Activated naive CD4-positive, alpha-beta T cell treated with anti-CD3 and anti-CD28 coated beads, Interleukin-2, amount 50 U/mL, for 72 hours (primary cell): ENCODE results near the gene SCGB3A2. TPM values are rescaled to one million over a fixed set of nuclear protein-coding genes. Genes with fewer than 3 reads are reported as not detected.

Experiments
- ATAC-seq, 2 donors: fragments of 150-1000 bp; cut with Tn5 transposase; 2 replicates each; pipeline ENCODE4 v1.10.0; 2021; ENCODE audit warnings: mild to moderate bottlenecking in 2 of 2, moderate library complexity in 2 of 2
- DNase-seq, 2 donors: peaks; one replicate each; pipeline ENCODE4 v3.0.0; 2021 to 2022; ENCODE audit warnings: low spot score in 2 of 2
- H3K27ac Mint-ChIP-seq, 2 donors: one replicate each; pipeline ENCODE4 v1.8.0; 2022; ENCODE audit warnings: mild to moderate bottlenecking in 2 of 2, mixed read lengths in 2 of 2
- H3K36me3 Mint-ChIP-seq, 2 donors: one replicate each; pipeline ENCODE4 v1.8.0; 2022; ENCODE audit warnings: mixed read lengths in 2 of 2
- H3K9me3 Mint-ChIP-seq, 2 donors: one replicate each; pipeline ENCODE4 v1.8.0; 2022; ENCODE audit warnings: mixed read lengths in 2 of 2
- total RNA-seq, 2 donors: library from RNA; stranded (reverse); gene quantifications; one replicate each; pipeline ENCODE4 v1.2.3, GENCODE V29; 2022

The SCGB3A2 gene
- total RNA-seq, 2 donors from 2014 or later, result not detected

DNA sequence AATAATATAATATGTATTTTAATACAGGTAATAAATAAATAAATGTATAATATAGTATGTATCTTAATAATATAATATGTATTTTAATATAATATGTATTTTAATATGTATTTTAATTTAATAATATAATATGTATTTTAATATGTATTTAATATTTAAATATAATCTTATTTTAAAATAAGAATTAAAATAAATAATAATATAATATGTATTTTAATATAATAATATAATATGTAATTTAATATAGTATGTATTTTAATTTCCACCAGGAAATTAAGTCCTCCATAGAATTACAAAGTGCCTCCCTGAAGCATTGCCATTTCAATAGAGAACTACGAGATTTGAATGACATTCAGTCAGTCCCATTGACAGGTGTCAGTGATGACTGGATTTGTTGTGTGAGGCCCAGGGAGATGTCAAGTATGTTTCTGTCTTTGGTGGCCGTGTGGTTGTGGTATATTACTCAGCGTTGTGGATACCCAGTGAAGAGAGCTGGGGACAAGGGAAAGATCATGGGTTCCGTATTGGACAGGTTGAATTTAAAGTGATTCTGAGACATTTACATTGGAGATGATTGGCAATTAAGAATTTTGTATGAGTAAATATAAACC, 42.0 kb downstream of the SCGB3A2 start:
- no peak for DNase-seq
- Mint-ChIP-seq H3K9me3 (peaks cover 0 to 3% of the 10 kb centered on the region in 2 donors), H3K27ac (no peak overlapping the region), H3K36me3 (no peaks in the 10 kb centered on the region)
- no peak for ATAC-seq

DNA sequence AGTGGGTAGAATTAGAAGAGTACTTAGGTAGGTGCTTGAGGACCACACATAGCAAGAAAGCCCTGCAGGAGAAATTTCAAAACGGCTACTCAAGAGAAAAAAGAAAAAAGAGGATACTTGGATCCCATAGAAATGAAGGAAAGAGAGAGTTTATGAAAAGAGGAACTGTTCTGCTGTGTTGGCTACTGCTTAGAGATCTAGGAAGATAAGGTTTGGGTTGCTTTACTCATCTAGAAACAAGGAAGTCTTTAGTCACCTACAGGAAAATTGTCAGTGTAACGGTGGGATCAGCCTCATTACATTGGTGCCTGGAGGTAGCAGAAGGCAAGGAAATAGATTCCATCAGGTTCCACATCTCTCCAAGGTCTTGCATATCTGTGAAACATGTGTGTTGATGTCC, 42.6 kb downstream of the SCGB3A2 start:
- no peak overlapping the region for H3K27ac Mint-ChIP-seq
- H3K36me3 Mint-ChIP-seq, result no peaks in the 10 kb centered on the region
- DNase-seq (no peak), ATAC-seq (no peak)
- H3K9me3 Mint-ChIP-seq, result peaks cover 1 to 3% of the 10 kb centered on the region in 2 donors

DNA sequence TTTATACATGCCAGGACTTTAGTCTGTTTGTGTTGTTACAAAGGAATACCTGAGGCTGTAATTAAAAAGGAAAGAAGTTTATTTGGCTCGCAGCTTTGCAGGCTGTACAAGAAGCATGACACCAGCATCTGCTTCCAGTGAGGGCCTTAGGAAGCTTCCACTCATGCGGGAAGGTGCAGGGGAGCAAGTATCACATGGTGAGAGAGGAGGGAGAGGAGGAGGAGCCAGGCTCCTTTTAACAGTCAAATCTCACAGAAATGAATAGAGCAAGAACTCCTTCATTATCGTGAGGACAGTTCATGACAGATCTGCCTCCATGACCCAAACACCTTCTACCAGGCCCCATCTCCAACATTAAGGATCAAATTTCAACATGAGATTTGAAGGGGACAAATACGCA, 46.5 kb downstream of the SCGB3A2 start:
- peaks cover 7 to 10% of the 10 kb centered on the region in 2 donors for H3K9me3 Mint-ChIP-seq
- ATAC-seq, result no peak
- H3K27ac Mint-ChIP-seq, result no peak overlapping the region
- DNase-seq, result no peak
- no peaks in the 10 kb centered on the region for H3K36me3 Mint-ChIP-seq

DNA sequence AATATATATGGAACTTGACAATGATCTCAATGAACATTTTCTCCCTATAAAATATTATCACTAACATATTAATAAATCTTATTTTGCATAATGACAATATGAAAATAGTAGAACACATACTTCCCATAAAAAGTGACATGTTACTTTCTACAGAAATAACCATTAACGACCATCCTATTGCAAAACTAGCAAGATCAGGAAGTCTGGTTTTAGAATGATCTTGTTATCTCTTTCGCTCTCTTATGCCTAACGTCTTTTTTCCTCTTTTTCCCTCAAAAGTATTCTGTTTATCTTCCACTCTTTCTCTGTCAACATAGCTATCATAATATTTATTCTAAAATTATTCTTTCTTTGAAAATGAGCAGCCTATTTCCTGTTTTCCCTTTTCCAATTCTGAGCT, 49.4 kb downstream of the SCGB3A2 start:
- Mint-ChIP-seq H3K36me3 (no peaks in the 10 kb centered on the region), H3K9me3 (peaks cover 7 to 10% of the 10 kb centered on the region in 2 donors), H3K27ac (no peak overlapping the region)
- ATAC-seq (no peak), DNase-seq (no peak)

DNA sequence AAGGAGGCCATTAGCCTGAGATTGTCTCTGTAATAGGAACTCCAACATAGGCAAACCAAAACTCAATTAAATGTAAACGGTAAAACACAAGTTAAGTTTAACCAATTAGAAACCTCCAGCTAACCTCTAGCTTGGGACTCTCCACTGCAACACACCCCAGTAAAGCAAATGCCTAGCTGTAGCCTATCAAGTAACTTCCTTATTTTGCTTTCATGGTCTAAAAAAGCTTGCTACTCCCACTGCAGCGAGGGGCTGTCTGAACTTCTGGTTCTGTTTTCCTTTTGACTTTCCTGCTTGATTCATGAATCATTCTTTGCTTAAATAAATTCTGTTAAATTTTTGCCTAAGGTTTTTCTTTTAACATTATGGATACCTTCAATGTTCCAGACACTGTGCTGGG, 52.3 kb downstream of the SCGB3A2 start:
- DNase-seq (no peak), ATAC-seq (no peak)
- peaks cover 4 to 10% of the 10 kb centered on the region in 2 donors for H3K9me3 Mint-ChIP-seq
- H3K27ac Mint-ChIP-seq, result no peak overlapping the region
- H3K36me3 Mint-ChIP-seq, result no peaks in the 10 kb centered on the region

Other genes starting within 250 kb of the SCGB3A2 start
- gene JAKMIP2, start 96.0 kb upstream of the SCGB3A2 start, total RNA-seq, result under 1 TPM; 0.30 to 0.60 TPM
- gene SPINK1, start 47.0 kb upstream of the SCGB3A2 start, total RNA-seq, result not detected
- not detected for gene C5orf46, start 27.8 kb downstream of the SCGB3A2 start, total RNA-seq
- gene SPINK5, start 185.3 kb downstream of the SCGB3A2 start, total RNA-seq, result not detected